Calu3 (cell line): ENCODE results near the gene AP1S1. TPM values are rescaled to one million over a fixed set of nuclear protein-coding genes. Genes with fewer than 3 reads are reported as not detected.
A peak's percentile ranks its signal among the peaks of the same experiment; 100 is the strongest.

Source experiments
- BruUV-seq: library from RNA; stranded (reverse); fragments of 400-500 nt; replicated peaks from 2 replicates; lab custom pipeline; 2021; lab: Mats Ljungman, UMichigan
- CTCF ChIA-PET: fragments of 300-600 bp; sonication (Branson Sonifier 250); formaldehyde crosslinking; loops from one replicate; lab custom pipeline; 2022; ENCODE audit warnings: antibody characterized with exemption; lab: Charles Lee
- DNase-seq: peaks from one replicate; pipeline ENCODE4 v3.0.0; 2022
- H3K27ac Mint-ChIP-seq: one replicate; pipeline ENCODE4 v1.8.0; 2022; ENCODE audit warnings: mixed read lengths; ENCODE audit not compliant: unreplicated experiment
- H3K27me3 Mint-ChIP-seq: one replicate; pipeline ENCODE4 v1.8.0; 2022; ENCODE audit warnings: mixed read lengths; ENCODE audit not compliant: unreplicated experiment
- H3K36me3 Mint-ChIP-seq: one replicate; pipeline ENCODE4 v1.8.0; 2022; ENCODE audit warnings: mild to moderate bottlenecking, moderate library complexity, mixed read lengths; ENCODE audit not compliant: insufficient read depth, unreplicated experiment
- H3K4me1 Mint-ChIP-seq: one replicate; pipeline ENCODE4 v1.8.0; 2022; ENCODE audit warnings: mild to moderate bottlenecking, low read depth, mixed read lengths; ENCODE audit not compliant: unreplicated experiment
- H3K4me3 Mint-ChIP-seq: one replicate; pipeline ENCODE4 v1.8.0; 2022; ENCODE audit warnings: mild to moderate bottlenecking, low read depth, moderate library complexity, mixed read lengths; ENCODE audit not compliant: unreplicated experiment
- H3K9me3 Mint-ChIP-seq: one replicate; pipeline ENCODE4 v1.8.0; 2022; ENCODE audit warnings: low read depth, mixed read lengths; ENCODE audit not compliant: unreplicated experiment
- CTCF ChIP-seq: fragments of 200-600 bp; IDR thresholded peaks from one replicate; pipeline ENCODE4 v1.8.0; 2022; ENCODE audit warnings: antibody characterized with exemption; ENCODE audit not compliant: unreplicated experiment
- intact Hi-C: fragments of 100-400 bp; cut with micrococcal nuclease; formaldehyde crosslinking; loops from one replicate; pipeline ENCODE4 v1.10.0; 2022; ENCODE audit not compliant: unreplicated experiment
- total RNA-seq: library from RNA; stranded (reverse); gene quantifications from 2 replicates; pipeline ENCODE4 v1.2.3, GENCODE V29; 2022

Gene AP1S1
- total RNA-seq, 1 experiment from 2014 or later = 45.6 TPM

GRCh38 chr7:101172854-101173751 lies 18.8 kb downstream of the AP1S1 start:
- Mint-ChIP-seq H3K36me3 (peaks cover 17% of the 10 kb centered on the region), H3K27me3 (peaks cover 100% of the 10 kb centered on the region), H3K27ac (peak overlapping the region; percentile 0), H3K4me1 (peaks cover 25% of the 10 kb centered on the region), H3K4me3 (peak overlapping the region; percentile 61), H3K9me3 (no peaks in the 10 kb centered on the region)
- DNase-seq = peak; percentile 86
- CTCF ChIA-PET = interaction anchor here (0.6 to 1.5 kb wide), 5 partner anchors 19 to 190 kb away, joined by 3 to 5 read pairs (median 3); partner anchors contain the start of gene COL26A1
- no TSS peak for BruUV-seq
- no peak for TF ChIP-seq CTCF
- intact Hi-C loops = no loop called here

- DNase-seq = peak; percentile 63
These were observed 19.5 kb downstream of the AP1S1 start for GRCh38 chr7:101173752-101174244.

GRCh38 chr7:101174322-101174854 lies 20.1 kb downstream of the AP1S1 start:
- H3K27ac Mint-ChIP-seq = peak overlapping the region; percentile 0
- CTCF ChIA-PET = interaction anchor here (0.7 to 1.2 kb wide), 3 partner anchors 30 to 108 kb away, joined by 3 read pairs; no protein-coding TSS in a partner anchor

More at GRCh38 chr7:101173752-101174244, 19.5 kb downstream of the AP1S1 start:
- H3K4me3 Mint-ChIP-seq = peak overlapping the region; percentile 61
- peaks cover 18% of the 10 kb centered on the region for H3K4me1 Mint-ChIP-seq
- TF ChIP-seq CTCF = no peak
- H3K27ac Mint-ChIP-seq = peak overlapping the region; percentile 0
- CTCF ChIA-PET = interaction anchor here (0.6 to 1.5 kb wide), 5 partner anchors 19 to 189 kb away, joined by 3 to 5 read pairs (median 3); partner anchors contain the start of gene COL26A1
- H3K36me3 Mint-ChIP-seq = peaks cover 12% of the 10 kb centered on the region
- H3K27me3 Mint-ChIP-seq = peaks cover 100% of the 10 kb centered on the region
- no TSS peak for BruUV-seq
- intact Hi-C loops = no loop called here
- no peaks in the 10 kb centered on the region for H3K9me3 Mint-ChIP-seq

More at GRCh38 chr7:101174322-101174854, 20.1 kb downstream of the AP1S1 start:
- Mint-ChIP-seq H3K9me3 (no peaks in the 10 kb centered on the region), H3K4me3 (peak overlapping the region; percentile 61), H3K27me3 (peaks cover 100% of the 10 kb centered on the region), H3K4me1 (peaks cover 12% of the 10 kb centered on the region), H3K36me3 (peaks cover 8% of the 10 kb centered on the region)
- no TSS peak for BruUV-seq
- intact Hi-C loops = no loop called here
- DNase-seq = no peak
- TF ChIP-seq CTCF = no peak
